ENCODE data around the gene XAF1.
"Not testable (repeated sequence)": the region's sequence is repeated elsewhere in the genome, so short reads cannot be mapped to it uniquely, and the experiment has no call there.

XAF1 gene

GRCh38 chr17:6753546-6753945, 2.3 kb upstream of the XAF1 start:
- DNase-seq (ENCODE audit: low spot score): no peak

- DNase-seq (ENCODE audit: low spot score): no peak
These were observed 565 bp upstream of the XAF1 start for GRCh38 chr17:6755281-6755680.

GRCh38 chr17:6756425-6757031, 682 bp downstream of the XAF1 start:
- DNase-seq (ENCODE audit: low spot score): no peak

GRCh38 chr17:6757747-6758146, 1.9 kb downstream of the XAF1 start:
- no peak for DNase-seq (ENCODE audit: low spot score)

- DNase-seq (ENCODE audit: low spot score): no peak
These were observed 5.9 kb downstream of the XAF1 start for GRCh38 chr17:6761779-6762178.

- DNase-seq (ENCODE audit: low spot score): no peak
These were observed 12.6 kb downstream of the XAF1 start for GRCh38 chr17:6768447-6768846.

- DNase-seq (ENCODE audit: low spot score): no peak
These were observed 16.2 kb downstream of the XAF1 start for GRCh38 chr17:6772016-6772415.

- not testable (repeated sequence) for DNase-seq (ENCODE audit: low spot score)
These were observed 19.1 kb downstream of the XAF1 start for GRCh38 chr17:6774906-6775305.

GRCh38 chr17:6775871-6776405, 20.1 kb downstream of the XAF1 start, which contains the start of gene FBXO39:
Gene FBXO39, plus strand, starts transcription at chr17:6776215. Its CDS starts 3,654 bp downstream, at chr17:6779869.
- DNase-seq (ENCODE audit: low spot score): no peak

- peak; percentile 30 for DNase-seq (ENCODE audit: low spot score)
These were observed 23.6 kb downstream of the XAF1 start for GRCh38 chr17:6779411-6779810.

GRCh38 chr17:6780001-6780400, 24.2 kb downstream of the XAF1 start:
- peak; percentile 26 for DNase-seq (ENCODE audit: low spot score)

GRCh38 chr17:6780886-6781285, 25.0 kb downstream of the XAF1 start:
- peak; percentile 53 for DNase-seq (ENCODE audit: low spot score)

- DNase-seq (ENCODE audit: low spot score): no peak
These were observed 26.4 kb downstream of the XAF1 start for GRCh38 chr17:6782244-6782643.

- peak; percentile 56 for DNase-seq (ENCODE audit: low spot score)
These were observed 30.8 kb downstream of the XAF1 start for GRCh38 chr17:6786618-6787017.

- no peak for DNase-seq (ENCODE audit: low spot score)
These were observed 31.3 kb downstream of the XAF1 start for GRCh38 chr17:6787081-6787693.

- DNase-seq (ENCODE audit: low spot score): no peak
These were observed 33.3 kb downstream of the XAF1 start for GRCh38 chr17:6789146-6789545.

- no peak for DNase-seq (ENCODE audit: low spot score)
These were observed 38.1 kb downstream of the XAF1 start for GRCh38 chr17:6793748-6794493.

GRCh38 chr17:6796017-6796886, 40.4 kb downstream of the XAF1 start:
- DNase-seq (ENCODE audit: low spot score): no peak

GRCh38 chr17:6796887-6797490, 41.1 kb downstream of the XAF1 start:
- DNase-seq (ENCODE audit: low spot score): peak; percentile 71

GRCh38 chr17:6797718-6798351, 42.0 kb downstream of the XAF1 start:
- DNase-seq (ENCODE audit: low spot score): no peak

- DNase-seq (ENCODE audit: low spot score): no peak
These were observed 43.9 kb downstream of the XAF1 start for GRCh38 chr17:6799738-6800137.

All from kidney tubule cell (primary cell).